Nucleus accumbens (tissue), 56 donors: Measurements from ENCODE around the gene ADRA2B.
"Not testable (repeated sequence)": the region's sequence is repeated elsewhere in the genome, so short reads cannot be mapped to it uniquely, and the experiment has no call there.

Experiments used
- DNase-seq, 56 donors: peaks; one replicate each; lab custom pipeline; 2025; lab: John Stamatoyannopoulos, UW

Gene ADRA2B

DNA sequence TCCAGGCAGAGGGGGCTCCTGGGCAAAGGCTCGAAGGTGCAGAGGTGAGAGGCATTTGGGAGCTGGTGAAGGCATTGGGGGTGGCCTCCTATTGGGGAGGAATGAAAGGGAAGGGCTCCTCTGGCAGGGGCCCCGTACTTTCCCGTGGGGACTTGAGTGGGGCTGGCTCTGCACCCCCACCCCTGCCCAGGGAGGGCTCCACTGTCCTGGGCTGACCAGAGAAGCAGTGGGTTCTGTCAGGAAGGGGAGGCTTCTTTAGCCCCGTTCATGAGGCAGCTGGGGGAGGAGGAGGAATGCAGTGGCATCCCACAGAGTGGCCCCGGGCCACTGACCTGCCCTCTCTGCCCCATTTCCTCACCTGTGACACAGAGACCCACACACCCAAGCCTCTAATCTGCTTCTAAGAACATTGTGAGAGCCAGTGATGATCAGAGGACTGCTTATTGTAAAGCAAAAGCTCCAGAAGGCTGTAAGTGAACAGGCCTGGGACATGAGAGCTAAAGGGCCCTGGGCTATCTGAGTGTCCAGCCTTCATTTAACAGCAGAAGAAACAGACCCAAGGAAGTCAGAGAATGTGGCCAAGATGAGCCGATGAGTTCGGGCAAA, 43.1 kb downstream of the ADRA2B start:
- no peak for DNase-seq

DNA sequence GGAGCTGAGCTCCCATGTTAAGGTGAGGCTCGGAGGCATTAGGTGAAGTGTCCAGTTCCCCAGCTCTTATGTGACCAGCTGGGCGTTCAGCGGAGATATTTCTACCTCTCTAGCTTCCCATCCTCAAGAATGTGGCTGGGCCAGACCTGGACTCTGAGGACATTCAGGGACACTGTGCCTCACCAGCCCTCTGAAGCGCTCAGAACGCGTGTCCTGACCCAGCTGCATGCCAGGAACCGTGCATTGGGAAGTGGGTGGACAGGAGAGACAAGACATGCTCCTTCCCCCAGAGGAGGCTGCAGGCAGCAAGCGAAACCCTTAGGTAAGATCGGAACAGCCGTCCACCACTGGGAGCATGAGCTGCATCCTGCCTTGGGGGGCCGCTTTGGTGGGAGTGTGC, 43.6 kb downstream of the ADRA2B start:
- DNase-seq, result no peak

DNA sequence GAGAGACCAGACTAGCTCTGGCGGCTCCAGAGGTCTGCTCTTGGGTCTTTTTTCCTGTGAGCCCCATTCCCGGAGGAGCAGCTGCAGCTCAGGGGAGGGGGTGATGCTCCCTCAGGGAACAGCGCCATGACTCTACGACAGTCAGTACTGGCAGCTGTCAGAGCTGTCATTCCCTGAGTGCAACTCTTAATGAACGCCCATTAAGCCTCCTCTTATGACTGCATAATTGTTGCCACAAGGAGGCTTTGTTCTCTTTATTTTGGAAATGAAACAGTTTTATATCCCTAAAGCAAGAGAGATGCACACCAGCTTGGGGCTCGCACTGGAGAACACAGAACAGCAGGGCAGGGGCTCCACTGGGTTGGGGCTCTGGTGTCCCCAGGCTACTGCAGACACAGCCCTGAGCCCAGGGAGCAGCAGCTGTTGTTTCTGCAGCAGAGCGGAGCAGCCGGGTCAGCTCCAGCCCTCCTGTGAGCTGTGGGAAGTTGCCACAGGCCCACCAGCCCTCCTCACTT, 44.3 kb downstream of the ADRA2B start:
- DNase-seq, result peak in 33 of 56 donors; percentile 27 to 80 (median 57)

DNA sequence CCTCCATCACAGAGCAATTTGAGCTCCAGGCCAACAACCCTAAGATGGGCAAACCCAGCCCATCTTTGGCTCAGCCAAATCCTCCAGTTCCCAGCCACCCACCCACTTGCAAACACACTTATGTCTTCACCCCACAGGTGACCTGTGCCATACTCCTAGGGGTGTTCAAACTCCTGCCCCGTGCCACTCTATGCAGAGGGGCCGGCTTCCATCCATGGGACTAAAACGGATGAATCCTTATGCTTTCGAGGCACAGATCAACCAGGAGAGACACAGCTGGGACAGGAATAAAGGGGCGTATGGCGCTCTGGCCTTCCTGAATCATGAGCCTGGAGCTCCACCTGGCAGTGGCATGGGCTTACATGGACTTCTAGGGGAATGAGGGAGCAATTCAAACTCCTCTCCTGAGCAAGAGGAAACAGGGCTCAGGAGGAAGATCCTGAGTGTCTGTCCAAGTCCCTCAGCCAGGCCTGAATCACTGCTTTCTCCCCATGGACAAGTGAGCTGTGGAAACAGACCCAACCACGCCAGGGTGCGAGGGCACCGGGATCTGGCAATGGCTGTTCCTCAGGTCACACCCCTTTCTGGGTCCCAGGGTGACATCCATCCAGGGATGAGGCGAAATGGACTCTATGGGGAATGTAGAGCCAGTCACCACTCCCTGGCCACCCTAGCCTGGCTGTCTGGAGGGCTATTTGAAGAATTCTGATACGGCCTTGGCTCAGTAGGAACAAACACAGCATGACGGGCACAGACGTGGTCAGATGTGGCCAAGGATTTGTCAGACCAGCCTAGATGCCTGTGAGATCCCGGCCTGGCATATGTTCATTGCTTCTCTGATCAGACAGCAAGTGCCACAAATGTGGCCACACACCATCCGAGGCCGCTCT, 45.0 kb downstream of the ADRA2B start:
- DNase-seq, result not testable (repeated sequence)

DNA sequence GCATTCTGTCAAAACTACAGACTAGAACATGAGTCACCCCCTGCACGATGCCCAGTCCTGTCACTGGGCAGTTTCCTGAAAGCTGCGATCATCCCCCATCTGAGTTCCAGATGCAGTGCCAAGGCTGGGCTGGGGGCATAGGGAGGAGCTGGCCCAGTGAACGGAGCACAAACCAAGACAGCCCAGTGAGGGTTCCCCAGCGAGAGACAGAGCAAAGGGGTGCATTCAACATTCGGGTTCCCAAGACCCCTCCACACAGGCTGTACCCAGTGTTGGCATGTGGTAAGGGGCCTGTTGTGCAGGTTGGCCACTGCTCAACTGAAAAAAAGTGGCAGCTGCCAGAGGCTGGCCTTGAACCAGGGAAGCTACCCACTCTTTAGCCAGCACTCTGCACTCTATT, 46.0 kb downstream of the ADRA2B start:
- not testable (repeated sequence) for DNase-seq

DNA sequence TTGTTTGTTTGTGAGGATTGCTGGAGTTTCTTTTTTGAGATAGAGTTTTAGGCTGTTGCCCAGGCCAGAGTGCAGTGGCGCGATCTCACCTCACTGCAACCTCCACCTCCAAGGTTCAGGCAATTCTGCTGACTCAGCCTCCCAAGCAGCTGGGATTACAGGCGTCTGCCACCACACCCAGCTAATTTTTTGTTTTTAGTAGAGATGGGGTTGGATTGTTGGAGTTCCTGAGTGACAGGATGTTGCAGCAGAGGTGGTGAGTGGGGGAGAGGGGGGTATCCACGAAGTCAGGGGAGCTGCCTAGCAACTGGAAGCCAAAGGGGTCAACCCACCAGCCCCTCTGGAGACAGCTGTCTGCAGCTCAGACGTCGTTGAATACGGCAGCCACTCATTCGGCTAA, 46.5 kb downstream of the ADRA2B start:
- not testable (repeated sequence) for DNase-seq

DNA sequence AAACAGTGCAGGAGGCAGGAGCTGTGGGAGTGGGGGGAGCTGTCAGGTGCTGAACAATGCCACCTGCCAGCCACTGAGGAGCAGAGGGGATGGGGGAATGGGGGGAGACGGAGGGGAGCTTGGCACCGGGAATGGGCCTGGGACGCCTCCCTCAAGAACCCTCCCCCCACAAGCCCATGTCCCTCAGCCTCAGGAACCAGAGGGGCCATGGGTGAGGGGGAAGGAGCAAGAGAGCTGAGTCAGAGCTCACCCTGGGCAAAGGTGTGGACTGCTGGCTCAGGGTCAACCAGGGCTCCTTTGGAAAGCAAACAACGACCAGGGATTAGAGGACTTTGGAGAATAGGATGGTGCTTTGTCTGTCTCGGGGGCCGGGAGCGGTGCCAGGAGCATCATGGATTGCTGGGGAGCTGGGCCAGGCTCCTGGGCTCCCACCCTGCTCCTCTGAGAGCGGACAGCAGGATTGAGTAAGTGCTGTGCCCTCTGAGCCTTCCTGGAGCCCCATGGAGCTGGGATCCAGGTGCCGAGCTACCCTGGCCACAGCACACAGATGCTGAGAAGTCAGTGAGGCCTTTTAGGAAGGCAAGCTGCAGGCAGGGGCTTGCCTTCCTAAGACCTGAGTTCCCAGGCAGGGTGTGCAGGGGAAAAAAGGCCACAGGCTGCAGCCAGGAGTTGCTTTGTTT, 48.3 kb downstream of the ADRA2B start:
- not testable (repeated sequence) for DNase-seq

DNA sequence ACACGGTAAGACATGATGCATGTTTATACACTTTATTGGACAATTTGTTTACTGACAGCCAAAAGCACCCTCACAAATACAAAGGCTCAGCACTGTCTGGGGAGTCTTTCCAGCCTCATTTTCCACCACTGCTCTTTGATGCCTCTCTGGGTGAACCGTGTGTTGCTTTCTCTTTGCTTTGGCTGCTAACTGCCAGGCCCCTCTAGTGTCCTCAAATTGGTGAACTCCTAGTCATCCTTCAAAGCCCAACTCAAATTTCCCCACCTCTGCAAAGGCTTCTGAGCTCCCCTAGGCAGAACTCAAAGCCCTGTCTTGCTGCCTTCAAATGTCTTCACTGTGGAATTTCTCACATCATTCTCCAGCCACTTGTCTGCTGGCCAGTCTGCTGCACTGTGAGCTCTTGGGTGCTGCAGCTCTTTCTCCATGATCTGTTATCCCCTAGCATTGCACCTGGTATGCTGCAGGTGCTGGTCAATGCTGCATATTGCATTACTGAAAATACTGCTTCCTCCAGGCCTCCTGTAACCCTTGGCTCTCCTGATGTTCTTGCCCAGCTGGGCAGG, 49.2 kb downstream of the ADRA2B start:
- DNase-seq, result not testable (repeated sequence)

DNA sequence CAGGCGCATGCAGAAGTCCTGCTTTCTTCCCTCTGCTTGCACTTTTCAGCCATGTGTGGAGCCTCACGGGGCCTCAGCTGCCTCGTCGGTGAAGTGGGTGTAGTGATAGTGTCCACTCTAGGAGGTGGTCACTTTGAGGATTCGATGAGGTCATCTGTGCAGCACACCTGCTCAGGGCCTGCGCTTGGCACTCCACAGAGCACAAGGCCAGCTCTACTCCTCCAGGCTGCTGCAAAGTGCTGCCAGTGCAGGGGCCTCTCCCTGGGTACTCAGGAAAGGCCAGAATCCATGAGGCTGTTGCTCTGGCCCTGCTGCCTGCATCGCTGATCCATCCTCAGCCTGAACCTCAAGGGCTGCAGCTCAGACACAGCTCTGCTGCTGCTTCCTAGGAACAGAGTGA, 49.9 kb downstream of the ADRA2B start:
- not testable (repeated sequence) for DNase-seq

DNA sequence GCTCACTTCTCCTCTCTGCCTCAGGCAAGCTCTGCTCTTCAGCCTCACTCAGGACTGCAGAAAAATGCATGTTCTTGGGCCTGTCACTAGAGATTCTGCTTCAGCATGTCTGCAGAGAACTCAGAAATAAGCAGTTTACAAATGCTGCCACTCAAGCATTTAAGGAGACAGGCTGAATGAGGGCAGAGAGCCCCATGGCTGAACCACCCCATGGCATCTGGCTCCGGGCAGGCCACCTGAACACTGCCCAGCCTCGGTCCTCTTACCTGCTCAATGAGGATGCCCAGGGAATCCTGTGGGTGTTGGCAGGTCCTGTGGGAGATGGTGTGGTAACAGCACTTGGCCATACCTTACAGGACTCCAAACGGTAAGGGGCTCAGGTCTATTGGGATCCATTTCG, 50.4 kb downstream of the ADRA2B start:
- DNase-seq, result not testable (repeated sequence)

DNA sequence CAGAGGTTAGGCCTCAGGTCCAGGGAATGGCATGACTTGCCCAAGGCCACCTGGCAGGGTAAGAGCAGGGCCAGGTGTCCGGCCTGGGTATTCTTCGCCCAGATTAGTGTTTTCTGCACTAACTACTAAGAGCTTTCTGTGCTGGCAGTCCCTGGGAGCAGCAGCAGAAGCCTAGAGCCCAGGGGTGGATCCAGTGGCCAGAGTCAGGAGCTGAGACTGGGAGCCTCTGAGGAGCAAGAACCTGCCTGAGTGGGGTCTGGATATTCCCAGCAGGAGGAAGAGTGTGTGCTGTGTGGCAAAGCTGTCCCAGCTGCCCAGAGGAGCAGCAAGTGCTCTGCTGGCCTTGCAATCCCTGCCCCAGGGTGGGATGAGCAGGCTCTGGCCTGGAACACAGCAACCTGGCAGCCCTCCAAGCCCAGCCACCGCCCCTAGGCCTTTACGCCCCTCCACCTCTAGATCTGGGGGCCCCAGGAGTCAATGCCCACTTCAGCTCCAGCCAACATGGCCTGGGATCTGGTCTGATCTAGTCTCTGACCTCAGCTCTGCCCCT, 50.9 kb downstream of the ADRA2B start:
- no peak for DNase-seq

DNA sequence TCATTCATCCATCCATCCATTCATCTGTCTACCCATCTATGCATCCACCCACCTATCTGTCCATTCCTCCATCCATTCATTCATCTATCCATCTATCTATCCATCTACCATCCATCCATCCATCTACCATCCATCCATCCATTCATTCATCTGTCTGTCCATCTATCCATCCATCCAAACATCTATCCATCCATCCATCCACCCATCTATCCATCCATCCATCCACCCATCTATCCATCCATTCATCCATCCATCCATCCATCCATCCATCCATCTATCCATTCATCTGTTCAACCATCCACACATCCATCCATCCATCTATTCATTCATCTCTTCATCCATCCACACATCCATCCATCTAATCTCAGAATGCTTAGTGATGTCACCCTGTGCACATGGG, 51.6 kb downstream of the ADRA2B start:
- DNase-seq, result not testable (repeated sequence)

DNA sequence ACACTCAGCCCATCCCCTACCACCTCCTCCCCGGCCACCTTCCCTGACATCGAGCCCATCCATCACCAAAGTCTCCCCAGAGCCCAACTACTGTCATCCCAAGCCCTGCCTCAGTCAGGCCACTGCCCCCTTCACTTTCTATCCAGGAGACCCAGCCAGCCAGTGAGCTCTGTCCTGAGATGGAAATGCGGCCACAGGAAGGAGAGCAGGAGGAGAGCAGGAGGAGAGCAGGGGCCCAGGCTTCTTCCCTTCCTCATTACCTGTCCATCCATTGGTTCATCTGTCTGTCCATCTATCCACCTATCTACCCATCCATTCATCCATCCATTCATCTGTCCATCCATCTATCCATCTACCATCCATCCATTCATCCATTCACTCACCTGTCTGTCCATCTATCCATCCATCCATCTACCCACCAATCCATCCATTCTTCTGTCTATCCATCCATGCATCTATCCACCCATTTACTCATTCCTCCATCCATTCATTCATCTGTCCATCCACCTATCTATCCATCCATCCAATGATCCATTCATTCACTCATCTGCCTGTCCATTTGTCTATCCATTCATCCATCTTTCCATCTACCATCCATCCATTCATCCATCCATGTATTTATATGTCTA, 52.2 kb downstream of the ADRA2B start:
- DNase-seq, result not testable (repeated sequence)

DNA sequence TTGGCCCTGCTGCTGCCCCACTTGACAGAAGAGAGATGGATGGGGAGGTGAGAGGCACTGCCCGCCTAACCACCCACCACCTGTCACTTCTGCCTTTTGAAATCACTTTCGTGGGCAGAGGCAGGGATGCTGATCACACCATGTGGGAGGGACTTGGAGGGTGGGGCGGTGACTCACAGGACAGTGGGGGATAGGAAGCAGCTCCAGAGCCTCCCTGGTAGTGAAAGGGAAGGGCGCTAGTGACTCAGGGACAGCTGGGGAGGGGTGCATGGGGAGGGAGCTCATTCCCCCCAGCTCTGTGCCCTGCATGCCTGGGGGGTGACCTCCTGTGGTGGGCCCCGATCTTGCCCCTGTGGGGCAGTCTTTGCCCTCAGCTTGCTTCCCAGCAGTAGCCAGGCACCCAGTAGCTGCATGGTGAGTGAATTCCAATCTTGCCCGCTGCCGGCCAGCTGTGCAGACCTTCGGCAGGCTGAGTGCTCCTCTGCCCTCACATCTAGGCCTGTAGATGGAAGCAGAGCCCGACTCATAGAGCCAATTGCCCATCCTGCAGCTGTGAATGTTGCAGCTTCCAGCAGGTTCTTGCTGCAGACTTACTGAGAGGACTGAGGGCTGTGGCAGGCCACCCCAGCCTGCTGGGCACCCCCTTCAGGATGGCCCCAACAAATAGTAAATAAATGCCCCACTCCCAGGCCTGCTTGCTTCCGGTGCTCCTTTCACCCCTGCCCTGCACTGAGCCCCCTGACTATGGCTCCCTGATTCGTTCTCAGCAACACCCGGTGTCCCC, 53.1 kb downstream of the ADRA2B start:
- not testable (repeated sequence) for DNase-seq
